ENCODE measurements around the gene WLS. TPM values are rescaled to one million over a fixed set of nuclear protein-coding genes. Genes with fewer than 3 reads are reported as not detected.

WLS gene
- total RNA-seq, 1 donor from 2014 or later: 341 TPM

GRCh38 chr1:68196676-68197075 is 35.6 kb downstream of the WLS start:
- Mint-ChIP-seq H3K27me3 (ENCODE audit: unreplicated experiment) (no peaks in the 10 kb centered on the region), H3K9me3 (ENCODE audit: unreplicated experiment) (no peaks in the 10 kb centered on the region), H3K27ac (ENCODE audit: unreplicated experiment) (peak overlapping the region; percentile 76), H3K4me1 (ENCODE audit: unreplicated experiment) (peaks cover 52% of the 10 kb centered on the region), H3K36me3 (ENCODE audit: unreplicated experiment) (peaks cover 20% of the 10 kb centered on the region), H3K4me3 (ENCODE audit: unreplicated experiment) (no peak overlapping the region)
- no peak for TF ChIP-seq CTCF (IDR thresholded peaks at IDR 0.05)
- DNase-seq (ENCODE audit: extremely low spot score, unreplicated experiment): no peak

- peak overlapping the region; percentile 42 for H3K27ac Mint-ChIP-seq (ENCODE audit: unreplicated experiment)
- H3K9me3 Mint-ChIP-seq (ENCODE audit: unreplicated experiment): peaks cover 4% of the 10 kb centered on the region
- no peak for DNase-seq (ENCODE audit: extremely low spot score, unreplicated experiment)
- no peak for TF ChIP-seq CTCF (IDR thresholded peaks at IDR 0.05)
- peaks cover 44% of the 10 kb centered on the region for H3K36me3 Mint-ChIP-seq (ENCODE audit: unreplicated experiment)
- H3K4me1 Mint-ChIP-seq (ENCODE audit: unreplicated experiment): peaks cover 31% of the 10 kb centered on the region
- H3K4me3 Mint-ChIP-seq (ENCODE audit: unreplicated experiment): no peak overlapping the region
- H3K27me3 Mint-ChIP-seq (ENCODE audit: unreplicated experiment): no peaks in the 10 kb centered on the region
Observed at GRCh38 chr1:68191717-68192116, 40.6 kb downstream of the WLS start.

- Mint-ChIP-seq H3K36me3 (ENCODE audit: unreplicated experiment) (peaks cover 58% of the 10 kb centered on the region), H3K9me3 (ENCODE audit: unreplicated experiment) (peaks cover 4% of the 10 kb centered on the region), H3K4me3 (ENCODE audit: unreplicated experiment) (no peak overlapping the region), H3K27ac (ENCODE audit: unreplicated experiment) (peak overlapping the region; percentile 93), H3K27me3 (ENCODE audit: unreplicated experiment) (no peaks in the 10 kb centered on the region), H3K4me1 (ENCODE audit: unreplicated experiment) (peaks cover 32% of the 10 kb centered on the region)
- TF ChIP-seq CTCF (IDR thresholded peaks at IDR 0.05): no peak
- DNase-seq (ENCODE audit: extremely low spot score, unreplicated experiment): no peak
Observed at GRCh38 chr1:68188644-68189340, 43.5 kb downstream of the WLS start.

- Mint-ChIP-seq H3K4me3 (ENCODE audit: unreplicated experiment) (no peak overlapping the region), H3K27ac (ENCODE audit: unreplicated experiment) (peak overlapping the region; percentile 93), H3K36me3 (ENCODE audit: unreplicated experiment) (peaks cover 56% of the 10 kb centered on the region), H3K9me3 (ENCODE audit: unreplicated experiment) (peaks cover 4% of the 10 kb centered on the region), H3K27me3 (ENCODE audit: unreplicated experiment) (no peaks in the 10 kb centered on the region), H3K4me1 (ENCODE audit: unreplicated experiment) (peaks cover 34% of the 10 kb centered on the region)
- TF ChIP-seq CTCF (IDR thresholded peaks at IDR 0.05): no peak
- DNase-seq (ENCODE audit: extremely low spot score, unreplicated experiment): no peak
Observed at GRCh38 chr1:68188060-68188538, 44.2 kb downstream of the WLS start.

- DNase-seq (ENCODE audit: extremely low spot score, unreplicated experiment): no peak
- Mint-ChIP-seq H3K4me3 (ENCODE audit: unreplicated experiment) (no peak overlapping the region), H3K4me1 (ENCODE audit: unreplicated experiment) (peaks cover 33% of the 10 kb centered on the region), H3K9me3 (ENCODE audit: unreplicated experiment) (peaks cover 5% of the 10 kb centered on the region), H3K36me3 (ENCODE audit: unreplicated experiment) (peaks cover 43% of the 10 kb centered on the region), H3K27me3 (ENCODE audit: unreplicated experiment) (no peaks in the 10 kb centered on the region), H3K27ac (ENCODE audit: unreplicated experiment) (no peak overlapping the region)
- TF ChIP-seq CTCF (IDR thresholded peaks at IDR 0.05): no peak
Observed at GRCh38 chr1:68185743-68186142, 46.6 kb downstream of the WLS start.

Data from osteocyte (in vitro differentiated cells).